Spleen (tissue), 7 donors: ENCODE results near the gene ADIPOR2.

Source experiments
- CTCF ChIP-seq, 11 experiments: fragments of 200-600 bp in 7 of 11; fragments of 450-650 bp in 4 of 11; sonication (generic) in 4 of 11; IDR thresholded peaks in 8 of 11; conservative IDR thresholded peaks in 3 of 11; 1 replicate in 7 of 11; 2 replicates in 4 of 11; pipeline versions ENCODE4 v1.4.0 to v1.8.0; 2016 to 2021; ENCODE audit warnings: antibody characterized with exemption in 11 of 11, inconsistent platforms in 4 of 11, mild to moderate bottlenecking in 1 of 11
- POLR2A ChIP-seq, 3 donors: fragments of 450-650 bp; IDR thresholded peaks; one replicate each; pipeline ENCODE4 v1.5.1; 2017; ENCODE audit warnings: antibody characterized with exemption in 3 of 3, mild to moderate bottlenecking in 1 of 3
- donor health status: DM: no; HTN: no; CAD: no; lungs with moderate emphysema.
- donor health status: DM: no; HTN: no; CAD: no.
- donor health status: DM: no; HTN: no; CAD: no.

- TF ChIP-seq CTCF (IDR thresholded peaks at IDR 0.05 in 8 of 11, conservative IDR thresholded peaks at IDR 0.05 in 3 of 11), result no peak
- no peak for TF ChIP-seq POLR2A (IDR thresholded peaks at IDR 0.05)
Measured at GRCh38 chr12:1799882-1800400, 109.1 kb downstream of the ADIPOR2 start.
